Stomach (tissue), 9 donors: ENCODE results near the gene FRY. TPM values are rescaled to one million over a fixed set of nuclear protein-coding genes. Genes with fewer than 3 reads are reported as not detected.

Source experiments
- DNase-seq, 2 donors: peaks; one replicate each; pipeline versions ENCODE4 v3.0.0 to v3.0.0-alpha.2; 2013 to 2019
- H3K27ac ChIP-seq, 5 donors: fragments of 200-600 bp in 4 of 5; sonication (generic) in 4 of 5; one replicate each; pipeline ENCODE4 v1.5.1; 2013 to 2019; ENCODE audit warnings: mild to moderate bottlenecking in 1 of 5, moderate library complexity in 1 of 5
- H3K27me3 ChIP-seq, 3 donors: fragments of 200-600 bp; sonication (generic); one replicate each; pipeline ENCODE4 v1.5.1; 2017 to 2019; ENCODE audit warnings: mixed run types in 1 of 3
- H3K36me3 ChIP-seq, 4 donors: fragments of 200-600 bp; sonication (generic); 1 replicate in 3 of 4; 2 replicates in 1 of 4; pipeline ENCODE4 v1.5.1; 2016 to 2019
- H3K4me1 ChIP-seq, 4 donors: fragments of 200-600 bp; sonication (generic); one replicate each; pipeline ENCODE4 v1.5.1; 2016 to 2019
- H3K4me3 ChIP-seq, 4 donors: fragments of 200-600 bp; sonication (generic) in 3 of 4; one replicate each; pipeline ENCODE4 v1.5.1; 2016 to 2019; ENCODE audit warnings: mild to moderate bottlenecking in 1 of 4
- H3K9me3 ChIP-seq, 4 donors: fragments of 200-600 bp; sonication (generic); one replicate each; pipeline ENCODE4 v1.5.1; 2016 to 2019
- CTCF ChIP-seq, 7 experiments: fragments of 450-650 bp in 4 of 7; fragments of 200-600 bp in 3 of 7; sonication (generic) in 3 of 7; IDR thresholded peaks; one replicate each; pipeline ENCODE4 v1.5.1; 2016 to 2019; ENCODE audit warnings: antibody characterized with exemption in 7 of 7, control low read depth in 2 of 7, mild to moderate bottlenecking in 1 of 7
- EP300 ChIP-seq: sonication (generic); formaldehyde crosslinking; IDR thresholded peaks from one replicate; pipeline ENCODE4 v1.6.1; 2017; ENCODE audit warnings: antibody characterized with exemption
- POLR2A ChIP-seq, 4 donors: fragments of 450-650 bp; IDR thresholded peaks; one replicate each; pipeline ENCODE4 v1.6.1; 2016; ENCODE audit warnings: antibody characterized with exemption in 4 of 4, control low read depth in 2 of 4, mild to moderate bottlenecking in 1 of 4, moderate library complexity in 1 of 4
- POLR2AphosphoS5 ChIP-seq, 3 donors: sonication (generic); formaldehyde crosslinking; IDR thresholded peaks; one replicate each; pipeline ENCODE4 v1.6.1; 2016; ENCODE audit warnings: antibody characterized with exemption in 3 of 3
- WGBS, 5 donors: extraction: QIAGEN DNeasy Blood & Tissue Kit in 3 of 5; methylation state at CpG; one replicate each; pipeline versions ENCODE4 v1.1.5 to v1.1.7; 2013 to 2018; 5-methylcytosine and 5-hydroxymethylcytosine counted together
- intact Hi-C: fragments of 100-400 bp; cut with DNase I; formaldehyde crosslinking; loops from one replicate; pipeline ENCODE4 v1.15.1; 2023; ENCODE audit warnings: low total_unique reads
- polyA plus RNA-seq, 3 donors: library from polyadenylated mRNA; stranded (reverse); fragments of 200-250 nt; gene quantifications; one replicate each; pipeline ENCODE4 v1.2.3, GENCODE V29; 2013
- total RNA-seq, 5 donors: library from RNA; depleted of rRNA; stranded (reverse); fragments of >200 nt; gene quantifications; one replicate each; pipeline versions ENCODE4 v1.1.0 to v1.2.3, GENCODE V29; 2014 to 2016
- donor health status: healthy with polysubstance abuse.
- donor health status: Bipolar disorder and iron deficiency.
- donor health status: healthy.

Gene FRY
- total and polyA plus RNA-seq, 8 donors = 3.5 to 97.1 (median 16.4) TPM

GRCh38 chr13:32203221-32203620 is 171.6 kb downstream of the FRY start:
- H3K36me3 ChIP-seq = peaks cover 0 to 26% (median 10%) of the 10 kb centered on the region in 4 donors
- TF ChIP-seq CTCF (IDR thresholded peaks at IDR 0.05) (no peak), POLR2AphosphoS5 (IDR thresholded peaks at IDR 0.05) (no peak), POLR2A (IDR thresholded peaks at IDR 0.05) (no peak), EP300 (no peak)
- no peaks in the 10 kb centered on the region for H3K9me3 ChIP-seq
- H3K4me3 ChIP-seq = no peak overlapping the region
- no peaks in the 10 kb centered on the region for H3K27me3 ChIP-seq
- intact Hi-C loops = no loop called here
- peaks cover 0 to 11% (median 9%) of the 10 kb centered on the region in 4 donors for H3K4me1 ChIP-seq
- H3K27ac ChIP-seq = no peak overlapping the region
- DNase-seq = no peak
- WGBS, 5 donors = 83 to 95% (median 92%) methylated on average over 5 of the region's 5 CpGs

DNA sequence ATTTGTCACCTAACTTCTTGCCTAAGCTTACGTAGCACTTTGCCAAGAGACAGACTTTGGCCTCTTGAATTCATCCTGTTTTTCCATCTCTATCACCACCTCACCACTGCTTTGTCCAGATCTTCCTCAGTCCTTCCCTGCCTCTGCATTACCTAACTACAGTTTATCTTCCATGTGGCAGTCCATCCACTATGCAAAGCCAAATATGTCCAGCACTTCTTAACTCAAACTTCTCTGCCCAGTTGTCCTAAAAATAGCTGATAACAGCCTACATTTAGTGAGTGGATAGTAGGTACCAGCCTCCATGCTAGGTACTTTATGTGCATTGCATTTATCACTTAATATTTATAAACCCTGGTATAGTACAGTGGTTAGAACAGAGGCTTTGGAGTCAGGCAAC is 172.2 kb downstream of the FRY start:
- Histone ChIP-seq H3K4me1 (peaks cover 0 to 11% (median 9%) of the 10 kb centered on the region in 4 donors), H3K9me3 (no peaks in the 10 kb centered on the region), H3K4me3 (no peak overlapping the region), H3K36me3 (peaks cover 0 to 31% (median 14%) of the 10 kb centered on the region in 4 donors), H3K27me3 (no peaks in the 10 kb centered on the region), H3K27ac (no peak overlapping the region)
- intact Hi-C loops = no loop called here
- WGBS, 5 donors = 82 to 92% (median 90%) methylated on average over 1 of the region's 1 CpG
- DNase-seq = no peak
- TF ChIP-seq POLR2AphosphoS5 (IDR thresholded peaks at IDR 0.05) (no peak), EP300 (no peak), POLR2A (IDR thresholded peaks at IDR 0.05) (no peak), CTCF (IDR thresholded peaks at IDR 0.05) (no peak)

DNA sequence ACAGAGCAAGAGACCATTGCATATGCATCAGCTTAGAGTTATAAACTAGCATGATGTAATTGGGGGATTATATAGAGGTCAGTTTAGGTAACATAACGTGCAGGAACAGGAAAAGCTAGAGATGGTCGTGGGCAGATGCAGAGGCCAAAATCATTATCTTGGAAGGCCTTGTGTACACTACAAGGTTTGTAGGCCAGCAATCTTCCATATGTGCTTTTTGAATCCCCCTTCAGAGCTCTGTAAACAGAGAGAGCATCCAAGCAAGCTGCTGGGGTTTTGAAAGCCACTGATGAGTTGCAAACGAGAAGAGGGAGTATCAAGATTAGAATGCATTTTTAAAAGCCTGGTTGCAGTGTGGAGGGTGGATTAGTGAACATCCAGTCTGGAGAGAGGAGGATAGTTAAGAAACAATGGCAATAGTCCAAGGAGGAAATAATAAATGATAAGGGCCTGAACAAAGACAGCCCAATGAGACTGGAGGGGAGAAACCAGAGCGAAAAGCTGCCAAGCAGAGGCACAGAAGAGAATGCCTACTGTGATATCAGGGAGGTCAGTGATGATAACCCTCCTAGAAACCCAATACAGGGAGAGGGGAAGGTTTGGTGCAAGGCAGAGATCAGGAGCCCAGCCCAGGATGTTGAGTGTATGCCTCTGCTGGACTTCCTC is 174.0 kb downstream of the FRY start:
- intact Hi-C loops = no loop called here
- Histone ChIP-seq H3K4me3 (no peak overlapping the region), H3K36me3 (peaks cover 0 to 45% (median 29%) of the 10 kb centered on the region in 4 donors), H3K4me1 (peaks cover 0 to 11% (median 9%) of the 10 kb centered on the region in 4 donors), H3K9me3 (no peaks in the 10 kb centered on the region), H3K27me3 (no peaks in the 10 kb centered on the region), H3K27ac (no peak overlapping the region)
- TF ChIP-seq POLR2AphosphoS5 (IDR thresholded peaks at IDR 0.05) = no peak
- no peak for TF ChIP-seq CTCF (IDR thresholded peaks at IDR 0.05)
- TF ChIP-seq POLR2A (IDR thresholded peaks at IDR 0.05) = no peak
- TF ChIP-seq EP300 = no peak
- 22 to 34% (median 31%) methylated on average over 4 of the region's 4 CpGs for WGBS, 5 donors
- peak in 1 of 2 donors; percentile 38 for DNase-seq

DNA sequence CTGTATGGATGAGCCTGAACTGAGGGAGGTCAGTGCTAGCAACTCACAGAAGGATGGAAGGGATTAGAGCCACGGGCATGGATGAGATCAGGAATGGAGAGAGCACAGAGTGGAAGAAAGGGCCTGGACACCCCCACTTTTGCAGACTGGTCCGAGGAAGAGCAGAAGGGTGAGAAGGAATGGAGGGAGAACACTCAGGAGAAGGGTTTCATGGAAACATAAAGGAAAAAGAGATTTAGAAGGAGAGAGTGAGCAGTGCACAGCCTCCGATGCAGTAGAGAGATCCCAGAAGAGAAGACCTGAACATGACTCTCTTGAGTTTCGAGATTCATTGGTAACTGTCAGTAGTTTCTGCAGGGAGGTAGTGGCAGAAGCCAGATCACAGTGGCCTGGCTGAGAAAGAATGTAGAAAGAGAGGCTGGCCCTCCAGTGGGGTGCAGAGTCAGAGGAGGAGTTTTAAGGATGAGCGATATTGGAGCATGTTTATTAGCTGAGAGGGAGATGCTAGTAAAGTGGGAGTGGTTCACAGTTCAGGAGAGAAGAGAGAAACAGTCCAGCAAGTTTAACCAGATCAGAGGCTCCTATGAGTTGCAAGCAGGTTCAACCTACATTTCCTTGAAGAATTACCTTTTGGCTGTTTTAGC is 174.6 kb downstream of the FRY start:
- no peak for TF ChIP-seq CTCF (IDR thresholded peaks at IDR 0.05)
- TF ChIP-seq POLR2AphosphoS5 (IDR thresholded peaks at IDR 0.05) = no peak
- TF ChIP-seq POLR2A (IDR thresholded peaks at IDR 0.05) = no peak
- no peak for TF ChIP-seq EP300
- Histone ChIP-seq H3K36me3 (peaks cover 6 to 51% (median 34%) of the 10 kb centered on the region in 4 donors), H3K27ac (no peak overlapping the region), H3K4me1 (peaks cover 0 to 11% (median 9%) of the 10 kb centered on the region in 4 donors), H3K9me3 (no peaks in the 10 kb centered on the region), H3K4me3 (no peak overlapping the region), H3K27me3 (no peaks in the 10 kb centered on the region)
- 68 to 77% (median 74%) methylated on average over 5 of the region's 5 CpGs for WGBS, 5 donors
- intact Hi-C loops = no loop called here
- peak in 1 of 2 donors; percentile 7 for DNase-seq
